H1 (cell line): Measurements from ENCODE around the gene CRIP1. TPM values are rescaled to one million over a fixed set of nuclear protein-coding genes. Genes with fewer than 3 reads are reported as not detected.

ENCODE experiments used
- ASH2L ChIP-seq: fragments of 200-600, 300-600 bp; sonication (generic); IDR thresholded peaks from one replicate; pipeline ENCODE4 v1.7.1; 2017; ENCODE audit warnings: low read length
- BRCA1 ChIP-seq: IDR thresholded peaks from 2 replicates; pipeline ENCODE4 v1.6.1; 2012; ENCODE audit warnings: low read depth, low read length, improper control_type of control experiment
- GABPA ChIP-seq: IDR thresholded peaks from 2 replicates; pipeline ENCODE4 v1.6.1; 2011; ENCODE audit warnings: mild to moderate bottlenecking, low read length, moderate library complexity, borderline replicate concordance; ENCODE audit not compliant: insufficient read depth
- polyA plus RNA-seq, 7 experiments: library from polyadenylated mRNA; depleted of rRNA in 3 of 7; stranded (reverse) in 5 of 7; unstranded in 2 of 7; fragments of >200 nt in 5 of 7; fragments of 200-250 nt in 2 of 7; gene quantifications; 1 replicate in 5 of 7; 2 replicates in 1 of 7; 4 replicates in 1 of 7; pipeline versions ENCODE4 v1.2.1 to v1.2.3, GENCODE V29; 2011 to 2013; ENCODE audit warnings: missing spikeins in 2 of 7, mixed read lengths in 2 of 7
- total RNA-seq: library from RNA; stranded (reverse); fragmentation: NEBNext Ultra II Directional; extraction: Animal tissue kit (Norgen Biotek cat#: 25700); gene quantifications from 2 replicates; pipeline ENCODE4 v1.2.1, GENCODE V29; 2021

The CRIP1 gene
- total and polyA plus RNA-seq, 2 of the 8 experiments (the other 6 are each of a cell fraction or from before 2014, with no cell fraction given): 1.2 to 2.2 TPM

DNA sequence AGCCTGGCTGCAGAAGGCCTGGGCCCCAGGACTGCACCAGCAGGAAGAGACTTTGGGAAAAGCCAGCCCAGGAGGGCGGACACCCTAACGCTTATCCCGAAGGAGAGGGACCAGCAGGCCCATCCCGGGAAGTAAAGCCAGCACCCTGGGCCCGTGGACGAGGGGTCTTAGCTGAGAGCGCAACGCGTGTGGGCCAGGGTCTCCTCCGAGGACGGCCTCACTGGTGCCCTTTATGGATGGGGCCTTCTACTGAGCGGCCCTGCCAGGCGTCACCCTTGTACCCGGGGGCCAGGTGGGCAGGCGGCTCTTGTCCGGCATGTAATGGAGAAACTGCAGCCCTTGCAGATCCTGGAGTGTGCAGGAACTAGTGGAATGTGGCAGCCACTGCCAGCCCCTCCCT is 18.4 kb downstream of the CRIP1 start (continued):
- TF ChIP-seq GABPA (no peak), ASH2L (no peak), BRCA1 (no peak)
- TF ChIP-seq, all 59 proteins: peak for 0
